ENCODE results near the gene SNU13.
"Not testable (repeated sequence)": the region's sequence is repeated elsewhere in the genome, so short reads cannot be mapped to it uniquely, and the experiment has no call there.

The SNU13 gene

GRCh38 chr22:41638124-41638523 is 50.5 kb downstream of the SNU13 start:
- DNase-seq, result no peak

DNA sequence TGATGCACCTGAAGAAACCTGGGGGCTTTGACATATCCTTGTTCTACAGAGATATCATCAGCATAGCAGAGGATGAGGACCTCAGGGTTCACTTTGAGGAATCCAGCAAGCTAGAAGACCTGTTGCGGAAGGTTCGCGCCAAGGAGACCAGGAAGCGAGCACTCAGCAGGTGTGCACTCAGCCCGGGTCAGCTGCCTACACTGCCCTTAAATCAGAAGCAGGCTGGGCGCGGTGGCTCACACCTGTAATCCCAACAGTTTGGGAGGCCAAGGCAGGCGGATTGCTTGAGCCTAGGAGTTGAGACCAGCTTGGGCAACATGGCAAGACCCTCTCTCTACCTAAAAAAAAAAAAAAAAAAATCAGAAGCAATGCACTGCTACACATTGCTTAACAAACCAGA is 51.0 kb downstream of the SNU13 start:
- DNase-seq, result not testable (repeated sequence)

- DNase-seq, result no peak
These were observed 52.2 kb downstream of the SNU13 start for GRCh38 chr22:41636467-41636866.

- not testable (repeated sequence) for DNase-seq
These were observed 54.1 kb downstream of the SNU13 start for GRCh38 chr22:41634610-41635009.

DNA sequence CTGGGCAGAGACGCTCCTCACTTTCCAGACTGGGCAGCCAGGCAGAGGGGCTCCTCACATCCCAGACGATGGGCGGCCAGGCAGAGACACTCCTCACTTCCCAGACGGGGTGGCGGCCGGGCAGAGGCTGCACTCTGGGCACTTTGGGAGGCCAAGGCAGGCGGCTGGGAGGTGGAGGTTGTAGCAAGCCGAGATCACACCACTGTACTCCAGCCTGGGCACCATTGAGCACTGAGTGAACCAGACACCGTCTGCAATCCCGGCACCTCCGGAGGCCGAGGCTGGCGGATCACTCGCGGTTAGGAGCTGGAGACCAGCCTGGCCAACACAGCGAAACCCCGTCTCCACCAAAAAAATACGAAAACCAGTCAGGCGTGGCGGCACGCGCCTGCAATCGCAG is 57.1 kb downstream of the SNU13 start:
- DNase-seq, result not testable (repeated sequence)

DNA sequence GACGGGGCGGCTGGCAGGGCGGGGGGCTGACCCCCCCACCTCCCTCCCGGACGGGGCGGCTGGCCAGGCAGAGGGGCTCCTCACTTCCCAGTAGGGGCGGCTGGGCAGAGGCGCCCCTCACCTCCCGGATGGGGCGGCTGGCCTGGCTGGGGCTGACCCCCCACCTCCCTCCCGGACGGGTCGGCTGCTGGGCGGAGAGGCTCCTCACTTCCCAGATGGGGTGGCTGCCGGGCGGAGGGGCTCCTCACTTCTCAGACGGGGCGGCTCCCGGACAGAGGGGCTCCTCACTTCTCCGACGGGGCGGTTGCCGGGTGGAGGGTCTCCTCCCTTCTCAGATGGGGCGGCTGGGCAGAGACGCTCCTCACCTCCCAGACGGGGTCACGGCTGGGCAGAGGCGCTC is 57.6 kb downstream of the SNU13 start:
- not testable (repeated sequence) for DNase-seq

DNA sequence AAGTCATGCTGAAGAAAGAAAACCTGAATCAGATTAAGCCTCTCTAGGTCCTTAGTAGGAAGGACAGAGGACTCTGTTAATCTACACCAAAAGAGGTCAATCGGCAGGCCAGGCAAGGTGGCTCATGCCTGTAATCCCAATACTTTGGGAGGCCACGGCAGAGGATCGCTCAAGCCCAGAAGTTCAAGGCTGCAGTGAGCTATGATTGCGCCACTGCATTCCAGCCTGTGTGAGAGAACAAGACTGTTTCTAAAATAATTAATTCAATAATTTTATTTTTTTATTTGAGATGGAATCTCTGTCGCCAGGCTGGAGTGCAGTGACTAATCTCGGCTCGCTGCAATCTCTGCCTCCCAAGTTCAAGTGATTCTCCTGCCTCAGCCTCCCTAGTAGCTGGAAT is 63.1 kb downstream of the SNU13 start:
- DNase-seq, result no peak
